Medulla oblongata (tissue), 1 donor: ENCODE measurements around the gene PRSS27.
A peak's percentile ranks its signal among the peaks of the same experiment; 100 is the strongest.
"Not testable (repeated sequence)": the region's sequence is repeated elsewhere in the genome, so short reads cannot be mapped to it uniquely, and the experiment has no call there.

Experiments
- DNase-seq: peaks from one replicate; pipeline ENCODE4 v3.0.0-alpha.2; 2015; ENCODE audit errors: extremely low spot score

PRSS27 gene

GRCh38 chr16:2724816-2725348, 4.9 kb upstream of the PRSS27 start:
- DNase-seq = no peak

GRCh38 chr16:2724088-2724676, 4.2 kb upstream of the PRSS27 start:
- no peak for DNase-seq

- not testable (repeated sequence) for DNase-seq
These were observed 1.7 kb upstream of the PRSS27 start for GRCh38 chr16:2721634-2722173.

- DNase-seq = peak; percentile 66
These were observed 952 bp upstream of the PRSS27 start for GRCh38 chr16:2720719-2721633.

- no peak for DNase-seq
These were observed 528 bp downstream of the PRSS27 start for GRCh38 chr16:2719328-2720063.

- DNase-seq = no peak
These were observed 2.4 kb downstream of the PRSS27 start for GRCh38 chr16:2717383-2718263.

GRCh38 chr16:2716948-2717347, 3.1 kb downstream of the PRSS27 start:
- no peak for DNase-seq

- no peak for DNase-seq
These were observed 3.8 kb downstream of the PRSS27 start for GRCh38 chr16:2715966-2716885.

- DNase-seq = peak; percentile 15
These were observed 4.5 kb downstream of the PRSS27 start for GRCh38 chr16:2715519-2715918.

- no peak for DNase-seq
These were observed 5.0 kb downstream of the PRSS27 start for GRCh38 chr16:2715064-2715463.

- DNase-seq = no peak
These were observed 5.8 kb downstream of the PRSS27 start for GRCh38 chr16:2713985-2714774.

GRCh38 chr16:2713523-2713922, 6.5 kb downstream of the PRSS27 start:
- no peak for DNase-seq

- no peak for DNase-seq
These were observed 7.5 kb downstream of the PRSS27 start for GRCh38 chr16:2712546-2712945.

- DNase-seq = no peak
These were observed 8.0 kb downstream of the PRSS27 start for GRCh38 chr16:2712063-2712441.

GRCh38 chr16:2711370-2712062, 8.5 kb downstream of the PRSS27 start:
- no peak for DNase-seq

GRCh38 chr16:2710711-2711231, 9.3 kb downstream of the PRSS27 start:
- DNase-seq = no peak

- DNase-seq = no peak
These were observed 9.9 kb downstream of the PRSS27 start for GRCh38 chr16:2710021-2710710.

- no peak for DNase-seq
These were observed 10.4 kb downstream of the PRSS27 start for GRCh38 chr16:2709588-2709984.
